Measurements from ENCODE around the gene NTSR2.

NTSR2 gene

DNA sequence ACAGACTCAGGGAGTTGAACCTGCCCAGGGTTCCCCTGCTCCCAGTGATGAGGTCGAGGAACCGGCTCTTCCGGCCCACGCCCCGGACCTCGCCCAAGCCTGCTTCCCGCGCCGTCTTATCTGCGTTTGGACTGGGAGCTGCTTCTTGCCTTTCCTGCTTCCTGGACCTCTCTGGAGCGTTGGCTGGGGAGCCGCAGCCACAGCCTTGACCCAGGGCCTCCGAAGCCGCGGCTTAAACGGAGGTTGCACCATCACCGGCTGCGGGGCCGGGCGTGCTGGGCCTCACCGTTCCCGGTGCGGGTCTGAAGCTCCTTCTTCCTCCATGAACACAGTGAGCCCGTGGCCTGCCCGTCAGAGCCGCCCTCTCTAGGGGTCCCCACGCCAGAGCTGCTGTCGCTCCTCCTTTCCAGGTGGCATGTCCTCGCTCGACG lies 13.3 kb downstream of the NTSR2 start:
- DNase-seq: no peak

GRCh38 chr2:11656252-11656651 lies 13.7 kb downstream of the NTSR2 start:
- no peak for DNase-seq

DNA sequence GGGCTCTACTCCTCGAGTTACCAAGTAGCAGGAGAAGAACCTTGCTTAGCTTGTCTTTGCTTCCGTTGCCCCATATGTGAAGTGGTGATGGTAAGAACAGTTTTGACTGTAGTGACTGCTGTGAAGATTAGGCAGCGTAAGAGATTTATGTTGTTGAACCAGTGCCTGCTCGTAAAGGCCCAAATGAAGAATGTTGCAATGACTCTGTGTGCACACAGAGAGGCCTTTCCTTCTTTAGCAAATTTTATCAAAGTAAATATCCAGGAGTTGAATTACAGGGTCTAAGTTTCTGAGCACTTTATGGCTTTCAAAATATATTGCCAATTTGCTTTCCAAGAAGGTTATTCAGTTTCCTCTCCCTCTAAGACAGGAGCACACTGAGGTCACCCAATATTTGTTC lies 14.5 kb downstream of the NTSR2 start:
- DNase-seq: no peak

DNA sequence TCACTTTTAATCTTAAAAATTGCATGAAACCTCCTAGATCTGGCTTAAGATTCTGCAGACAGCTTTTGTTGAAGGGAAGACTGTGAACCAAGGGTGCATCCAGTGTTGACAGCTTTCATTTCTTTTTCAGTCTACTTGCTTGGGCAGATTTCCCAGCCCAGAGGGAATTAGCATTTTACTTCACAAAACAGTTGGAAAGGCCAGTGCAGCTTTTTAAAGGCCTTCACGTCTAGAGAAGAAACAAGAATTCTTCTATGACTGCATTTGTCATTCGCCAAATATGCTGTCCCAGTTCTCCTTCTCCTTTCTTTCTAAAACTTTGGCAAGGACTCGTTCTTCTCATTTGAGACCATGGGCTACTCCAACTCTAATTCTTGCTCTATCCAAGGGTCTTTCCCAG lies 17.4 kb downstream of the NTSR2 start:
- DNase-seq: no peak

DNA sequence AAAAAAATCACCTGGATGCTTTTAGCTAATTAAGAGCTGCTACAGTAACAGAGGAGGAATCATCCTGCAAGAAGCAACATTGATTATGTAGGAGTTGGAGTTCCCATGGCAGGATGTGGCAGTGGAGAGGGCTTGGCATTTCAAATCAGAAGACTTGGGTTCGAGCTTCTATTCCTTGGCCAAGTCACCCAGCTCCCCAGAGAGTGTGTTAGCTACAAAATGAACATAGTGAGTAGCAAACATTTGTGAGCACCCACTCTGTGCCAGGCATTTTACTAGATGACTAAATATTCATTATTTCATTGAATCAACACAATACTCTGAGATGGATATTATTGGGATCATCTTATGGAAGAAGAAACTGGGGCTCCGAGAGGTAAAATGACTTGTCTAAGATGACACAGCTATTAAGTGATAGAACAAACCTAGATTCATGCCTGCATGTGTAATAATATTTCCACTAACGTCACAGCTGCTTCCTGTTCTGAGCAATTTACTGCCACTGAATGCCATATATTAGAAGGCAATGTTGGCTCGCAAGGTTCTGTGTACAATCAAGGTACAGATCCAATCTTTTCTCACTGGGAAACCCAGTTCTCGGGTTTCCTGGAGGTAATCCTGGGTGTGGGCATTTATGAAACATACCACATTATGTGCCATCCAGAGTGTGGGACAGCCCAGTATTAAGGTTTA lies 18.0 kb downstream of the NTSR2 start:
- DNase-seq: no peak

DNA sequence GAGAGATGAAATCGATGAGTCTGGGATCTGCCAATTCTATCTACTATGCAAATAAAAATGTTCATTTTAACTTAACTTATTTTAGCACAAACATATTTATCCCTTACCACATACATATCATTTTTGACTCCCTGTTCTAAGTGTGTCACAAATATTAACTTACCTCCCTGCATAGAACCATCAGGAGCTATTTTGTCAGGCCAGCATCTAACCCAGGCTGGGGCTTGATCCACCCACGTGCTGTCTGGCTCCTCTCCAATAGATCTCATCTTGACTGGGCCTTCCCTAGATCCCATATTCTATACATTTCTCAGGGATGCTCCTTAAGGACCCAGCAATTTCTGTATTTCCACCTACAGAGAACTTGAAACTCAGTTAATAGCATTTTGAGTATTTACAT lies 20.9 kb downstream of the NTSR2 start:
- no peak for DNase-seq

GRCh38 chr2:11647834-11648600 lies 22.0 kb downstream of the NTSR2 start:
- no peak for DNase-seq

- DNase-seq: no peak
Observed at GRCh38 chr2:11646530-11646929, 23.5 kb downstream of the NTSR2 start.

DNA sequence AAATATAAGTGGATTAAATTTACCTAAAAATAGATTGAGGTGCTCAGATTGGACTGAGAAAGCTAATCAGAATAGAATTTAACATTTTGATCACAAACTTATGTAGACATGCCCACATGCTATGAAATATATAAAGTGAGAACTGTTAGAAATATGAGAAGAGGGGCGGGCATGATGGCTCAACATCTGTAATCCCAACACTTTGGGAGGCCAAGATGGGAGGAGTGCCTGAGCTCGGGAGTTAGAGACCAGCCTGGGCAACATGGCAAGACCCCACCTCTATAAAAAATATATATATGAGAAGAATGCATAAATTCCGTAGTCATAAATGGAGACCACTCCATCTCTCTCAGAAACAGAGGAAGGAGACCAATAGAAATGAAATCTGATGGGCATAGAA lies 25.7 kb downstream of the NTSR2 start:
- DNase-seq: no peak

- no peak for DNase-seq
Observed at GRCh38 chr2:11642972-11643371, 27.0 kb downstream of the NTSR2 start.

GRCh38 chr2:11640132-11640531 lies 29.9 kb downstream of the NTSR2 start:
- DNase-seq: no peak

GRCh38 chr2:11639503-11639902 lies 30.5 kb downstream of the NTSR2 start:
- DNase-seq: no peak

DNA sequence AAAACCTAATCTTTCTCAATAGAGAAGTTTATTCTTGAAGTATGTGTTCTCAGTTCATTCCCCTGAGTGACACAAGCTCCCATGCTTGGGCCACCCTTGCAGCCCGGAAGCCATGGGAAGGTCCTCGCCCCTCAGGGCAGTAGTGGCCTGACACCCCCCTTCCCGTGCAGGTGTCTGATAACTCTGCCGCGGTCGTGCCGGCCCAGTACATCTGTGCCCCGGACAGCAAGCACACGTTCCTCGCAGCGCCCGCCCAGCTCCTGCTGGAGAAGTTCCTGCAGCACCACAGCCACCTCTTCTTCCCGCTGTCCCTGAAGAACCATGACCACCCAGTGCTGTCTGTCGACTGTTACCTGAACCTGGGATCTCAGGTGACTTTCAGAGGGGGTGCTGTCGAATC lies 32.4 kb downstream of the NTSR2 start:
- no peak for DNase-seq

- DNase-seq: no peak
Observed at GRCh38 chr2:11636593-11637295, 33.3 kb downstream of the NTSR2 start.

DNA sequence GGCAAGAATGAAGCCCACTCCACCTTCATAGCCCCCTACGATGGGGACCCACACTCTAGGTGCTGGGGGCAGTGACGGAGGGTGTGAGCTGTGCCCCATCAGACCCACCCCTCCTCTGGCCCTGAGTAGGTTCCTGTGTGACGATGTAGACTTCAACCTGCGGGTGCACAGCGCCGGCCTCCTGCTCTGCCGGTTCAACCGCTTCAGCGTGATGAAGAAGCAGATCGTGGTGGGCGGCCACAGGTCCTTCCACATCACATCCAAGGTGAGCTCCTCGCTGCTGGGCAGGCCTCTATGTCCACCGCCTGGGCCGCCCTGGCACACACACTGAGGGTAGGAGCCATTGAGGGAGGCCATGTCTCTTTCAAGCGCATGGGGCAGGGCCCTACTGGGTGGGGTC lies 34.9 kb downstream of the NTSR2 start:
- DNase-seq: no peak

- no peak for DNase-seq
Observed at GRCh38 chr2:11634584-11634983, 35.4 kb downstream of the NTSR2 start.

- no peak for DNase-seq
Observed at GRCh38 chr2:11633923-11634478, 36.0 kb downstream of the NTSR2 start.

DNA sequence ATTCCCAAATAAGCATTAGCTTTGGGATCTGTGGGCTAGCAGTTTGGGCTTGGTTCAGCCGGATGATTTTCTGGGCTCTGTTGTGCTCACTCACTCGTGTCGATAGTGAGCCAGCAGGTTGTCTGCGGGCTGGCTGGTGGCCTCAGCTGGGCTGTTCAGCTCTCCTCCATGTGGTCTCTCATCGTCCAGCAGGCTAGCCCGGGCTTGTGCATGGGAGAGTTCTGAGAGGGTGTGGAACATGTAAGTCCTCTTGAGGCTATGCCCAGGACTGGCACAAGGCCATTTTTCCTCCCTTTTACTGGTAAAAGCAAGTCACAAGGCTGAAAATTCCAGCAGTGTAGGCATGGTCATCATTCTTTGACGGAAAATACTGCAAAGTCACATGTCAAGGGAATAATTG lies 38.5 kb downstream of the NTSR2 start:
- DNase-seq: no peak

- no peak for DNase-seq
Observed at GRCh38 chr2:11630855-11631254, 39.1 kb downstream of the NTSR2 start.

GRCh38 chr2:11629851-11630250 lies 40.1 kb downstream of the NTSR2 start:
- no peak for DNase-seq

GRCh38 chr2:11629215-11629614 lies 40.8 kb downstream of the NTSR2 start:
- no peak for DNase-seq

DNA sequence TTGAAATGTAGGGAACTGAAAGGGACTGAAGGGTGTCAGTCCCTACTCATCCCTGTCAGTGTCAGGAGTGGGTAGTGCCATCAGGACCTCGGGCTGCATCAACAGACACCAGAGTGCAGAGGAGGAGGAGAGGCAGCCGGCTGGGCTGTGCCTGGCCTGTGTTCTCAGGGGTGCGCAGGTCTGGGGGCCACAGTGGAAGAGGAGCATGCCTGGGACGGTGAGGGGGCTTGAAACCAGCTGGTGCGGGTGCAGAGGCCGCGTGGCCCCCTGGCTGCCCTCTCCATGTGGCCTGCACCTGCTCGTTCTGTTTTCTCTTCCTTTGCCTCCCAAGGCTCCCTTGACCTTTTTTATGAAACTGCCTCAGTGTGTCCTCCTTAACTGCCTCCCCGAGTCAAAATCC lies 41.3 kb downstream of the NTSR2 start:
- no peak for DNase-seq

- DNase-seq: no peak
Observed at GRCh38 chr2:11625671-11626070, 44.3 kb downstream of the NTSR2 start.

DNA sequence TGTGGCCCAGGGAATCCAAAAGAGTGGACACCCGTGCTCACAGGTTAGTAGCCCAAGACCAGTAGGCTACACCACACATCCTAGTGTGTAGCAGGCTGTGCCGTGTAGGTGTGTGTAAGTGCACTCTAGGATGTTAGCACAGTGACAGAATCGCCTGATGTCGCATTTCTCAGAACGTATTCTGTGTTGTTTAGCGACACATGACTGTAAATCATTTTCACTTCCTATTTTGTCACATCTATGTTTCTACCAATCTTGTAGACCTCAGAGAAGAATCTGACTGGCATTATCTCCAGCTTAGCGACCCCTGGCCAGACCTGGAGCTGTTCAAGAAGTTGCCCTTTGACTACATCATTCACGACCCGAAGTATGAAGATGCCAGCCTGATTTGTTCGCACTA lies 45.1 kb downstream of the NTSR2 start:
- no peak for DNase-seq
